ENCODE results near the gene FLRT2.

Gene FLRT2

GRCh38 chr14:85531587-85532373, 1.8 kb downstream of the FLRT2 start:
- FAIRE-seq, result no peak

- FAIRE-seq, result no peak
These were observed 2.6 kb downstream of the FLRT2 start for GRCh38 chr14:85532374-85533022.

- peak; percentile 48 for FAIRE-seq
These were observed 3.3 kb downstream of the FLRT2 start for GRCh38 chr14:85533023-85533860.

- FAIRE-seq, result no peak
These were observed 3.9 kb downstream of the FLRT2 start for GRCh38 chr14:85533861-85534291.

- FAIRE-seq, result no peak
These were observed 4.7 kb downstream of the FLRT2 start for GRCh38 chr14:85534458-85535293.

GRCh38 chr14:85535321-85535720, 5.4 kb downstream of the FLRT2 start:
- FAIRE-seq, result no peak

GRCh38 chr14:85535991-85536832, 6.3 kb downstream of the FLRT2 start:
- peak; percentile 95 for FAIRE-seq

- FAIRE-seq, result no peak
These were observed 6.9 kb downstream of the FLRT2 start for GRCh38 chr14:85536833-85537190.

GRCh38 chr14:85537526-85537925, 7.6 kb downstream of the FLRT2 start:
- FAIRE-seq, result no peak

- FAIRE-seq, result no peak
These were observed 8.7 kb downstream of the FLRT2 start for GRCh38 chr14:85538636-85539035.

GRCh38 chr14:85539510-85539909, 9.6 kb downstream of the FLRT2 start:
- no peak for FAIRE-seq

- no peak for FAIRE-seq
These were observed 12.7 kb downstream of the FLRT2 start for GRCh38 chr14:85542623-85543022.

- FAIRE-seq, result no peak
These were observed 15.8 kb downstream of the FLRT2 start for GRCh38 chr14:85545738-85546137.

GRCh38 chr14:85546390-85546789, 16.4 kb downstream of the FLRT2 start:
- no peak for FAIRE-seq

GRCh38 chr14:85549697-85550096, 19.8 kb downstream of the FLRT2 start:
- no peak for FAIRE-seq

- no peak for FAIRE-seq
These were observed 24.2 kb downstream of the FLRT2 start for GRCh38 chr14:85554106-85554505.

GRCh38 chr14:85556267-85556666, 26.3 kb downstream of the FLRT2 start:
- FAIRE-seq, result no peak

- no peak for FAIRE-seq
These were observed 28.6 kb downstream of the FLRT2 start for GRCh38 chr14:85558505-85558904.

- FAIRE-seq, result no peak
These were observed 32.7 kb downstream of the FLRT2 start for GRCh38 chr14:85562630-85563029.

GRCh38 chr14:85564841-85565527, 35.0 kb downstream of the FLRT2 start:
- FAIRE-seq, result no peak

- no peak for FAIRE-seq
These were observed 35.9 kb downstream of the FLRT2 start for GRCh38 chr14:85565862-85566296.
